H1 (cell line): ENCODE measurements around the gene INF2. TPM values are rescaled to one million over a fixed set of nuclear protein-coding genes. Genes with fewer than 3 reads are reported as not detected.
A peak's percentile ranks its signal among the peaks of the same experiment; 100 is the strongest.

Experiments used
- CTCF ChIA-PET: fragments of 300-600 bp; sonication (Branson Sonifier 250); formaldehyde crosslinking; loops from one replicate; lab custom pipeline; 2021; ENCODE audit not compliant: partially characterized antibody; lab: Charles Lee
- POLR2A ChIA-PET: fragments of 300-600 bp; sonication (Branson Sonifier 250); formaldehyde crosslinking; loops from one replicate; lab custom pipeline; 2021; ENCODE audit warnings: inconsistent platforms; ENCODE audit not compliant: partially characterized antibody; lab: Charles Lee
- DNase-seq, 2 experiments: peaks; one replicate each; pipeline versions ENCODE4 v3.0.0 to v3.0.0-alpha.2; 2010 to 2022; ENCODE audit warnings: low spot score in 2 of 2, low read depth in 1 of 2, mixed read lengths in 1 of 2
- FAIRE-seq: peaks from 2 replicates; lab custom pipeline; 2011; peaks lifted over from hg19 to GRCh38; lab: Jason Lieb, UNC
- H2AFZ ChIP-seq: 2 replicates; pipeline ENCODE4 v1.8.1; 2012; ENCODE audit warnings: low read length, inconsistent platforms
- H2AK5ac ChIP-seq: 2 replicates; pipeline ENCODE4 v1.6.1; 2013; ENCODE audit warnings: low read depth, low read length
- H2BK120ac ChIP-seq: replicated peaks from 2 replicates; pipeline ENCODE3; 2013; ENCODE audit warnings: low read depth, low read length, inconsistent platforms
- H2BK12ac ChIP-seq: 2 replicates; pipeline ENCODE4 v1.6.1; 2013; ENCODE audit warnings: low read depth, low read length
- H2BK15ac ChIP-seq: 2 replicates; pipeline ENCODE4 v1.6.1; 2013; ENCODE audit warnings: low read length
- H2BK20ac ChIP-seq: 2 replicates; pipeline ENCODE4 v1.6.1; 2013; ENCODE audit warnings: low read length
- H2BK5ac ChIP-seq: 2 replicates; pipeline ENCODE4 v1.6.1; 2013; ENCODE audit warnings: low read depth, low read length
- H3K14ac ChIP-seq: 2 replicates; pipeline ENCODE4 v1.6.1; 2013; ENCODE audit warnings: inconsistent platforms; ENCODE audit not compliant: insufficient read length
- H3K18ac ChIP-seq: 2 replicates; pipeline ENCODE4 v1.6.1; 2013; ENCODE audit warnings: low read length; ENCODE audit errors: extremely low read depth
- H3K23ac ChIP-seq: 2 replicates; pipeline ENCODE4 v1.6.1; 2013; ENCODE audit warnings: inconsistent platforms; ENCODE audit not compliant: insufficient read length
- H3K23me2 ChIP-seq: 2 replicates; pipeline ENCODE4 v1.6.1; 2013; ENCODE audit warnings: low read depth, low read length
- H3K27ac ChIP-seq: 2 replicates; pipeline ENCODE4 v1.6.1; 2011; ENCODE audit warnings: low read depth, low read length, inconsistent platforms
- H3K27me3 ChIP-seq, 4 experiments: replicated peaks in 1 of 4; 1 replicate in 1 of 4; 2 replicates in 3 of 4; pipeline versions ENCODE4 v1.6.1 to v1.8.1; 2011 to 2013; ENCODE audit warnings: low read length in 3 of 4, mild to moderate bottlenecking in 3 of 4, inconsistent platforms in 2 of 4, mixed read lengths in 2 of 4, moderate library complexity in 1 of 4; ENCODE audit not compliant: control insufficient read depth in 3 of 4, insufficient read depth in 3 of 4; ENCODE audit errors: extremely low read depth in 1 of 4
- H3K36me3 ChIP-seq, 4 experiments: 2 replicates each; pipeline versions ENCODE4 v1.6.1 to v1.8.1; 2011 to 2013; ENCODE audit warnings: mild to moderate bottlenecking in 4 of 4, low read length in 3 of 4, moderate library complexity in 2 of 4, control low read depth in 1 of 4, inconsistent platforms in 1 of 4; ENCODE audit not compliant: insufficient read depth in 4 of 4, control insufficient read depth in 2 of 4
- H3K4ac ChIP-seq: replicated peaks from 2 replicates; pipeline ENCODE3; 2013; ENCODE audit warnings: low read length, low read depth, mixed read lengths, inconsistent platforms; ENCODE audit not compliant: insufficient read length
- H3K4me1 ChIP-seq, 4 experiments: replicated peaks in 1 of 4; 1 replicate in 1 of 4; 2 replicates in 3 of 4; pipeline versions ENCODE4 v1.6.1 to v1.8.1; 2011 to 2013; ENCODE audit warnings: low read length in 3 of 4, inconsistent platforms in 2 of 4, mixed read lengths in 1 of 4; ENCODE audit not compliant: insufficient read depth in 4 of 4, control insufficient read depth in 3 of 4
- H3K4me2 ChIP-seq, 2 experiments: 2 replicates each; pipeline versions ENCODE4 v1.6.1 to v1.8.1; 2011 to 2013; ENCODE audit warnings: low read depth in 2 of 2, low read length in 2 of 2, control low read depth in 1 of 2, inconsistent platforms in 1 of 2, mild to moderate bottlenecking in 1 of 2; ENCODE audit not compliant: insufficient read depth in 1 of 2
- H3K4me3 ChIP-seq, 4 experiments: fragments of 200-600, 300-600 bp in 1 of 4; sonication (generic), shearing (Covaris generic), sonication (Bioruptor Twin) in 1 of 4; 2 replicates each; pipeline versions ENCODE4 v1.5.1 to v1.8.1; 2011 to 2016; ENCODE audit warnings: low read length in 4 of 4, low read depth in 3 of 4, control low read depth in 2 of 4, inconsistent platforms in 2 of 4, mild to moderate bottlenecking in 2 of 4, mixed read lengths in 1 of 4, moderate library complexity in 1 of 4; ENCODE audit not compliant: insufficient read depth in 2 of 4; ENCODE audit errors: extremely low read depth in 1 of 4
- H3K56ac ChIP-seq: replicated peaks from 2 replicates; pipeline ENCODE3; 2013; ENCODE audit warnings: low read depth, mild to moderate bottlenecking, mixed read lengths, low read length, inconsistent platforms; ENCODE audit not compliant: insufficient read length
- H3K79me1 ChIP-seq: 2 replicates; pipeline ENCODE4 v1.6.1; 2013; ENCODE audit warnings: low read depth, low read length, control low read depth
- H3K79me2 ChIP-seq, 2 experiments: 2 replicates each; pipeline versions ENCODE4 v1.6.1 to v1.8.1; 2012 to 2013; ENCODE audit warnings: low read length in 2 of 2, mild to moderate bottlenecking in 2 of 2, inconsistent platforms in 1 of 2; ENCODE audit not compliant: insufficient read depth in 2 of 2, control insufficient read depth in 1 of 2
- H3K9ac ChIP-seq, 4 experiments: replicated peaks in 1 of 4; 1 replicate in 1 of 4; 2 replicates in 3 of 4; pipeline versions ENCODE4 v1.6.1 to v1.8.1; 2011 to 2013; ENCODE audit warnings: low read depth in 3 of 4, low read length in 3 of 4, control low read depth in 2 of 4, mild to moderate bottlenecking in 2 of 4, moderate library complexity in 2 of 4, inconsistent platforms in 1 of 4; ENCODE audit errors: extremely low read depth in 1 of 4
- H3K9me3 ChIP-seq, 2 experiments: 2 replicates each; pipeline versions ENCODE4 v1.6.1 to v1.8.1; 2012 to 2013; ENCODE audit warnings: mild to moderate bottlenecking in 2 of 2, moderate library complexity in 2 of 2, control low read depth in 1 of 2, inconsistent platforms in 1 of 2, low read depth in 1 of 2, low read length in 1 of 2, mixed read lengths in 1 of 2; ENCODE audit not compliant: insufficient read depth in 2 of 2
- H4K20me1 ChIP-seq, 2 experiments: replicated peaks in 1 of 2; 2 replicates each; pipeline versions ENCODE3 to v1.8.1; 2011 to 2013; ENCODE audit warnings: inconsistent platforms in 2 of 2, low read length in 2 of 2, mild to moderate bottlenecking in 1 of 2; ENCODE audit not compliant: insufficient read depth in 2 of 2, control insufficient read depth in 1 of 2
- H4K5ac ChIP-seq: 2 replicates; pipeline ENCODE4 v1.6.1; 2013; ENCODE audit warnings: low read length, low read depth, mixed read lengths, inconsistent platforms; ENCODE audit not compliant: insufficient read length
- H4K8ac ChIP-seq: 2 replicates; pipeline ENCODE4 v1.8.0; 2013; ENCODE audit warnings: mild to moderate bottlenecking, moderate library complexity, low read length, inconsistent platforms; ENCODE audit not compliant: insufficient read depth; ENCODE audit errors: extremely low read depth
- H4K91ac ChIP-seq: replicated peaks from 2 replicates; pipeline ENCODE3; 2013; ENCODE audit warnings: low read length, mixed read lengths, inconsistent platforms; ENCODE audit not compliant: insufficient read length
- ATF2 ChIP-seq: IDR thresholded peaks from 2 replicates; pipeline ENCODE4 v1.6.1; 2012; ENCODE audit warnings: low read length, inconsistent platforms
- CBX5 ChIP-seq: fragments of 300-800, 300-1000 bp; sonication (generic); IDR thresholded peaks from 2 replicates; pipeline ENCODE4 v1.7.1; 2016; ENCODE audit warnings: antibody characterized with exemption, low read length, low read depth
- FOSL1 ChIP-seq: IDR thresholded peaks from 2 replicates; pipeline ENCODE4 v1.6.1; 2011; ENCODE audit warnings: mild to moderate bottlenecking, low read depth, low read length, moderate library complexity; ENCODE audit not compliant: insufficient read depth
- GTF2F1 ChIP-seq: IDR thresholded peaks from 2 replicates; pipeline ENCODE4 v1.6.1; 2012; ENCODE audit warnings: low read depth, low read length, improper control_type of control experiment, borderline replicate concordance
- HDAC6 ChIP-seq: IDR thresholded peaks from one replicate; pipeline ENCODE4 v1.7.1; 2012; ENCODE audit warnings: low read depth, mild to moderate bottlenecking, inconsistent platforms, low read length, moderate library complexity
- PHF8 ChIP-seq: fragments of 200-600 bp; sonication (generic); conservative IDR thresholded peaks from 2 replicates; pipeline ENCODE4 v1.7.1; 2012; ENCODE audit warnings: low read depth, mild to moderate bottlenecking, inconsistent platforms, low read length, moderate library complexity
- POLR2AphosphoS5 ChIP-seq: IDR thresholded peaks from 2 replicates; pipeline ENCODE4 v1.6.1; 2011; ENCODE audit warnings: low read depth, low read length
- RAD21 ChIP-seq, 2 experiments: IDR thresholded peaks in 1 of 2; conservative IDR thresholded peaks in 1 of 2; 2 replicates each; pipeline ENCODE4 v1.6.1; 2011; ENCODE audit warnings: low read depth in 2 of 2, low read length in 2 of 2, improper control_type of control experiment in 1 of 2, inconsistent platforms in 1 of 2, mild to moderate bottlenecking in 1 of 2, moderate library complexity in 1 of 2
- SIRT6 ChIP-seq: IDR thresholded peaks from one replicate; pipeline ENCODE4 v1.7.1; 2012; ENCODE audit warnings: low read length, inconsistent platforms
- SRF ChIP-seq: IDR thresholded peaks from 2 replicates; pipeline ENCODE4 v1.6.1; 2011; ENCODE audit warnings: mild to moderate bottlenecking, low read depth, low read length, moderate library complexity
- TCF12 ChIP-seq: IDR thresholded peaks from 2 replicates; pipeline ENCODE4 v1.6.1; 2011; ENCODE audit warnings: low read depth, mild to moderate bottlenecking, low read length
- WGBS, 2 experiments: shearing (Covaris generic) in 1 of 2; methylation state at CpG; one replicate each; pipeline versions ENCODE4 v1.1.6 to v1.1.7; 2013 to 2015; ENCODE audit warnings: low lambda C conversion rate in 2 of 2, mixed read lengths in 2 of 2, inconsistent platforms in 1 of 2, low coverage in 1 of 2, missing lambda C conversion rate in 1 of 2; ENCODE audit not compliant: insufficient replicate concordance in 2 of 2, insufficient coverage in 1 of 2, insufficient read length in 1 of 2; ENCODE audit errors: extremely low coverage in 1 of 2, missing lambda C conversion rate in 1 of 2; 5-methylcytosine and 5-hydroxymethylcytosine counted together
- polyA plus RNA-seq, 7 experiments: library from polyadenylated mRNA; depleted of rRNA in 3 of 7; stranded (reverse) in 5 of 7; unstranded in 2 of 7; fragments of >200 nt in 5 of 7; fragments of 200-250 nt in 2 of 7; gene quantifications; 1 replicate in 5 of 7; 2 replicates in 1 of 7; 4 replicates in 1 of 7; pipeline versions ENCODE4 v1.2.1 to v1.2.3, GENCODE V29; 2011 to 2013; ENCODE audit warnings: missing spikeins in 2 of 7, mixed read lengths in 2 of 7
- total RNA-seq: library from RNA; stranded (reverse); fragmentation: NEBNext Ultra II Directional; extraction: Animal tissue kit (Norgen Biotek cat#: 25700); gene quantifications from 2 replicates; pipeline ENCODE4 v1.2.1, GENCODE V29; 2021

The INF2 gene
- total and polyA plus RNA-seq, 2 of the 8 experiments (the other 6 are each of a cell fraction or from before 2014, with no cell fraction given) = 29.1 to 59.5 TPM

GRCh38 chr14:104641753-104642539 is 47.5 kb upstream of the INF2 start:
- Histone ChIP-seq H3K9me3 (peaks cover 3% of the 10 kb centered on the region in 2 experiments; a peak in 3 of 4 replicates), H3K4me1 (no peaks in the 10 kb centered on the region), H3K56ac (no peak overlapping the region), H3K79me1 (no peaks in the 10 kb centered on the region), H2BK20ac (no peak overlapping the region), H3K27ac (no peak overlapping the region), H3K79me2 (no peaks in the 10 kb centered on the region), H3K14ac (no peak overlapping the region), H2AFZ (no peak overlapping the region), H3K36me3 (no peaks in the 10 kb centered on the region; a peak in 2 of 8 replicates), H3K23ac (no peak overlapping the region), H4K8ac (peak overlapping the region; percentile 71), H4K91ac (no peak overlapping the region), H3K23me2 (no peaks in the 10 kb centered on the region), H4K5ac (no peak overlapping the region), H2BK15ac (no peak overlapping the region), H3K18ac (no peak overlapping the region), H3K4me2 (no peak overlapping the region), H3K9ac (no peak overlapping the region), H2BK120ac (no peak overlapping the region), H3K27me3 (no peaks in the 10 kb centered on the region; a peak in 1 of 7 replicates), H2BK5ac (no peak overlapping the region), H3K4me3 (no peak overlapping the region), H3K4ac (no peak overlapping the region), H2BK12ac (no peak overlapping the region), H2AK5ac (no peak overlapping the region), H4K20me1 (no peaks in the 10 kb centered on the region)
- no peak for FAIRE-seq
- WGBS, 2 experiments = 89% methylated on average over 23 of the region's 23 CpGs; no CpG with 5 or more reads in 1 of the 2 experiments
- DNase-seq = no peak
- CTCF ChIA-PET = interaction anchor here (0.8 to 2.1 kb wide), 3 partner anchors 10 to 298 kb away, joined by 3 to 5 read pairs (median 4); partner anchors contain the start of gene ADSS1
- POLR2A ChIA-PET = no interaction called here
- TF ChIP-seq GTF2F1 (no peak), CBX5 (no peak), ATF2 (no peak), SIRT6 (no peak), HDAC6 (no peak), SRF (no peak), POLR2AphosphoS5 (no peak), TCF12 (no peak), PHF8 (no peak), FOSL1 (no peak), RAD21 (IDR thresholded peaks at IDR 0.05 in 1 of 2, conservative IDR thresholded peaks at IDR 0.05 in 1 of 2; ENCODE audit: low read depth in 2 of 2, low read length in 2 of 2) (no peak)
